ENCODE measurements around the gene UGT1A5. TPM values are rescaled to one million over a fixed set of nuclear protein-coding genes. Genes with fewer than 3 reads are reported as not detected.

The UGT1A5 gene
- polyA plus RNA-seq, 1 donor from 2014 or later, result not detected

DNA sequence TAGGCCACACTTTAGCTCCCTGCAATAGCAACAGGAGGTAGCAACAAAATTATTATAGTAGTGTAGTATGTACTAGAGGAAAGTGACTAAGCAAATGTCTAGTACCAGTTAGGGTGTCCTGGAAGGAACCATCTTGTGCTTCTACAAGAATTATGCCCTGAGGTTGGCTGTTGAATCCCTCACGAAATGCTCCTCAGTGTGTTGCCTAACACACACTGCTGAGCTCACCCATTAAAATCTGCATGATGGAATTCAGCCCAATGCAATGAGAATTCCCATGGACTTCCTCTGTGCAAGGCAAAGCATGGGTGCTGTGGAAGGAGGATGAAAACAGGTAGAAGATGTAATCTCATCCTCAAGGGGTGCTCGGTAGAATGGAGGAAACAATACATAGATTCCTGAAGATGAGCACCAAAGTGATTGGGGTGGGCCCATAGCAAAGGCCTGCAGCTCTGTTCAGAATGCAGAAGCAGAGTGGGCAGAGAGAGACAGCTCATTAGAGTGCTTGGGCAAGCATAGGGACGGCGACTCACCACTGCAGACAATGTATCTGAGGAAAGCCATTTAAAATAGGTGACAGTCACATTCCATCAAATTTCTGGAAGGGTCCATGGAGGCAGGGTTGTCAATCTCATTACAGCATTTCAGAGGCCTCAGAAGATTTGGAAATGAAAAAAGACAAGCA is 32.2 kb upstream of the UGT1A5 start:
- no peak overlapping the region for H3K9ac ChIP-seq (ENCODE audit: low read length)
- no peaks in the 10 kb centered on the region for H3K36me3 ChIP-seq (ENCODE audit: insufficient read depth, low read length)
- TF ChIP-seq EP300 (conservative IDR thresholded peaks at IDR 0.05; ENCODE audit: poor library complexity, severe bottlenecking) (no peak), TAF1 (IDR thresholded peaks at IDR 0.05; ENCODE audit: low read depth) (no peak), POLR2AphosphoS5 (IDR thresholded peaks at IDR 0.05) (no peak), MXI1 (conservative IDR thresholded peaks at IDR 0.05; ENCODE audit: poor library complexity, severe bottlenecking) (no peak), SMC3 (conservative IDR thresholded peaks at IDR 0.05; ENCODE audit: poor library complexity) (no peak), EZH2 (IDR thresholded peaks at IDR 0.05; ENCODE audit: borderline replicate concordance, insufficient read depth, low read length, poor library complexity, severe bottlenecking) (no peak)
- TF ChIP-seq, protein P1, sequence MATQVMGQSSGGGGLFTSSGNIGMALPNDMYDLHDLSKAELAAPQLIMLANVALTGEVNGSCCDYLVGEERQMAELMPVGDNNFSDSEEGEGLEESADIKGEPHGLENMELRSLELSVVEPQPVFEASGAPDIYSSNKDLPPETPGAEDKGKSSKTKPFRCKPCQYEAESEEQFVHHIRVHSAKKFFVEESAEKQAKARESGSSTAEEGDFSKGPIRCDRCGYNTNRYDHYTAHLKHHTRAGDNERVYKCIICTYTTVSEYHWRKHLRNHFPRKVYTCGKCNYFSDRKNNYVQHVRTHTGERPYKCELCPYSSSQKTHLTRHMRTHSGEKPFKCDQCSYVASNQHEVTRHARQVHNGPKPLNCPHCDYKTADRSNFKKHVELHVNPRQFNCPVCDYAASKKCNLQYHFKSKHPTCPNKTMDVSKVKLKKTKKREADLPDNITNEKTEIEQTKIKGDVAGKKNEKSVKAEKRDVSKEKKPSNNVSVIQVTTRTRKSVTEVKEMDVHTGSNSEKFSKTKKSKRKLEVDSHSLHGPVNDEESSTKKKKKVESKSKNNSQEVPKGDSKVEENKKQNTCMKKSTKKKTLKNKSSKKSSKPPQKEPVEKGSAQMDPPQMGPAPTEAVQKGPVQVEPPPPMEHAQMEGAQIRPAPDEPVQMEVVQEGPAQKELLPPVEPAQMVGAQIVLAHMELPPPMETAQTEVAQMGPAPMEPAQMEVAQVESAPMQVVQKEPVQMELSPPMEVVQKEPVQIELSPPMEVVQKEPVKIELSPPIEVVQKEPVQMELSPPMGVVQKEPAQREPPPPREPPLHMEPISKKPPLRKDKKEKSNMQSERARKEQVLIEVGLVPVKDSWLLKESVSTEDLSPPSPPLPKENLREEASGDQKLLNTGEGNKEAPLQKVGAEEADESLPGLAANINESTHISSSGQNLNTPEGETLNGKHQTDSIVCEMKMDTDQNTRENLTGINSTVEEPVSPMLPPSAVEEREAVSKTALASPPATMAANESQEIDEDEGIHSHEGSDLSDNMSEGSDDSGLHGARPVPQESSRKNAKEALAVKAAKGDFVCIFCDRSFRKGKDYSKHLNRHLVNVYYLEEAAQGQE (IDR thresholded peaks at IDR 0.05; ENCODE audit: borderline replicate concordance), result no peak
- H3K4me2 ChIP-seq (ENCODE audit: low read length), result no peak overlapping the region
- H3K27ac ChIP-seq (ENCODE audit: low read length), result no peak overlapping the region
- no peaks in the 10 kb centered on the region for H3K79me2 ChIP-seq (replicated peaks; ENCODE audit: insufficient read depth, low read length)
- no peaks in the 10 kb centered on the region for H4K20me1 ChIP-seq (ENCODE audit: insufficient read depth)
- no peaks in the 10 kb centered on the region for H3K9me2 ChIP-seq (ENCODE audit: insufficient read depth, low read length)
- H2AFZ ChIP-seq (ENCODE audit: low read depth, low read length), result no peak overlapping the region
- no peaks in the 10 kb centered on the region for H3F3A ChIP-seq (ENCODE audit: insufficient read depth, low read length, poor library complexity, severe bottlenecking)
- H3K9me3 ChIP-seq (ENCODE audit: low read length), result no peaks in the 10 kb centered on the region
- no peak overlapping the region for H3K4me3 ChIP-seq (ENCODE audit: low read length)
- no peaks in the 10 kb centered on the region for H3K27me3 ChIP-seq (ENCODE audit: insufficient read depth, low read depth, low read length)

DNA sequence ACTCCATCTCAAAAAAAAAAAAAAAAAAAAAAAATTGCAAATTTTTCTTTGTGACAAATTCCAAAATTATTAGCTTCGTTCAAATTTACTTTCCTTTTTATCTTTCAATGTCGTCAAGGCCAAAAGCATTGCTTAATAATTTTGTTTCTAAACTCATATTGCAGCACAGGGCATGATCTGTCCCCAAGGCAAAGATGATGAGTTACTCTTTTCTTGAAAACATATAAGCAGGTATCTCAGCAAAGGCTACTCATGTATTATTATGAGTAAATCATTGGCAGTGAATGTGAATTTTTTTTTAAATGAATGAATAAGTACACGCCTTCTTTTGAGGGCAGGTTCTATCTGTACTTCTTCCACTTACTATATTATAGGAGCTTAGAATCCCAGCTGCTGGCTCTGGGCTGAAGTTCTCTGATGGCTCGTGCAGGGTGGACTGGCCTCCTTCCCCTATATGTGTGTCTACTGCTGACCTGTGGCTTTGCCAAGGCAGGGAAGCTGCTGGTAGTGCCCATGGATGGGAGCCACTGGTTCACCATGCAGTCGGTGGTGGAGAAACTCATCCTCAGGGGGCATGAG is 31.1 kb upstream of the UGT1A5 start, which contains the start of gene UGT1A7:
Gene UGT1A7, plus strand, starts transcription at position 381 of the 579 bp plus-strand sequence. Its CDS starts 37 bp downstream, at position 418.
- no peaks in the 10 kb centered on the region for H3K9me2 ChIP-seq (ENCODE audit: insufficient read depth, low read length)
- no peak within 1 kb of the TSS for H2AFZ ChIP-seq (ENCODE audit: low read depth, low read length)
- no peaks in the 10 kb centered on the region for H3K79me2 ChIP-seq (replicated peaks; ENCODE audit: insufficient read depth, low read length)
- H3K4me2 ChIP-seq (ENCODE audit: low read length), result no peak within 1 kb of the TSS
- no peaks in the 10 kb centered on the region for H3K27me3 ChIP-seq (ENCODE audit: insufficient read depth, low read depth, low read length)
- H3K36me3 ChIP-seq (ENCODE audit: insufficient read depth, low read length), result no peaks in the 10 kb centered on the region
- no peak within 1 kb of the TSS for H3K9ac ChIP-seq (ENCODE audit: low read length)
- no peaks in the 10 kb centered on the region for H3F3A ChIP-seq (ENCODE audit: insufficient read depth, low read length, poor library complexity, severe bottlenecking)
- H3K9me3 ChIP-seq (ENCODE audit: low read length), result no peaks in the 10 kb centered on the region
- H4K20me1 ChIP-seq (ENCODE audit: insufficient read depth), result no peaks in the 10 kb centered on the region
- no peak within 1 kb of the TSS for H3K27ac ChIP-seq (ENCODE audit: low read length)
- TF ChIP-seq POLR2AphosphoS5 (IDR thresholded peaks at IDR 0.05) (no peak), TAF1 (IDR thresholded peaks at IDR 0.05; ENCODE audit: low read depth) (no peak), SMC3 (conservative IDR thresholded peaks at IDR 0.05; ENCODE audit: poor library complexity) (no peak), EZH2 (IDR thresholded peaks at IDR 0.05; ENCODE audit: borderline replicate concordance, insufficient read depth, low read length, poor library complexity, severe bottlenecking) (no peak), RAD21 (conservative IDR thresholded peaks at IDR 0.05) (no peak), EP300 (conservative IDR thresholded peaks at IDR 0.05; ENCODE audit: poor library complexity, severe bottlenecking) (no peak), MXI1 (conservative IDR thresholded peaks at IDR 0.05; ENCODE audit: poor library complexity, severe bottlenecking) (no peak)
- TF ChIP-seq, protein P1 (IDR thresholded peaks at IDR 0.05; ENCODE audit: borderline replicate concordance), result no peak
- TF ChIP-seq, protein P2, sequence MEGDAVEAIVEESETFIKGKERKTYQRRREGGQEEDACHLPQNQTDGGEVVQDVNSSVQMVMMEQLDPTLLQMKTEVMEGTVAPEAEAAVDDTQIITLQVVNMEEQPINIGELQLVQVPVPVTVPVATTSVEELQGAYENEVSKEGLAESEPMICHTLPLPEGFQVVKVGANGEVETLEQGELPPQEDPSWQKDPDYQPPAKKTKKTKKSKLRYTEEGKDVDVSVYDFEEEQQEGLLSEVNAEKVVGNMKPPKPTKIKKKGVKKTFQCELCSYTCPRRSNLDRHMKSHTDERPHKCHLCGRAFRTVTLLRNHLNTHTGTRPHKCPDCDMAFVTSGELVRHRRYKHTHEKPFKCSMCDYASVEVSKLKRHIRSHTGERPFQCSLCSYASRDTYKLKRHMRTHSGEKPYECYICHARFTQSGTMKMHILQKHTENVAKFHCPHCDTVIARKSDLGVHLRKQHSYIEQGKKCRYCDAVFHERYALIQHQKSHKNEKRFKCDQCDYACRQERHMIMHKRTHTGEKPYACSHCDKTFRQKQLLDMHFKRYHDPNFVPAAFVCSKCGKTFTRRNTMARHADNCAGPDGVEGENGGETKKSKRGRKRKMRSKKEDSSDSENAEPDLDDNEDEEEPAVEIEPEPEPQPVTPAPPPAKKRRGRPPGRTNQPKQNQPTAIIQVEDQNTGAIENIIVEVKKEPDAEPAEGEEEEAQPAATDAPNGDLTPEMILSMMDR (IDR thresholded peaks at IDR 0.05; ENCODE audit: poor library complexity, severe bottlenecking), result no peak
- H3K4me3 ChIP-seq (ENCODE audit: low read length), result no peak within 1 kb of the TSS

All from neural cell (in vitro differentiated cells).